GM19193 (cell line): ENCODE data around the gene COX14.

Experiments
- POLR2A ChIP-seq: IDR thresholded peaks from 4 replicates; pipeline ENCODE4 v1.6.1; 2011; ENCODE audit not compliant: insufficient read depth, insufficient read length; ENCODE audit errors: extremely low read depth

Gene COX14

GRCh38 chr12:50111693-50112455, at the start of gene COX14:
Gene COX14 (plus strand): TSS chr12:50112236. CDS start chr12:50120044, 7,808 bp downstream.
- peak; percentile 98 for TF ChIP-seq POLR2A

- TF ChIP-seq POLR2A: no peak
These were observed 49.1 kb upstream of the COX14 start for GRCh38 chr12:50062728-50063460.

DNA sequence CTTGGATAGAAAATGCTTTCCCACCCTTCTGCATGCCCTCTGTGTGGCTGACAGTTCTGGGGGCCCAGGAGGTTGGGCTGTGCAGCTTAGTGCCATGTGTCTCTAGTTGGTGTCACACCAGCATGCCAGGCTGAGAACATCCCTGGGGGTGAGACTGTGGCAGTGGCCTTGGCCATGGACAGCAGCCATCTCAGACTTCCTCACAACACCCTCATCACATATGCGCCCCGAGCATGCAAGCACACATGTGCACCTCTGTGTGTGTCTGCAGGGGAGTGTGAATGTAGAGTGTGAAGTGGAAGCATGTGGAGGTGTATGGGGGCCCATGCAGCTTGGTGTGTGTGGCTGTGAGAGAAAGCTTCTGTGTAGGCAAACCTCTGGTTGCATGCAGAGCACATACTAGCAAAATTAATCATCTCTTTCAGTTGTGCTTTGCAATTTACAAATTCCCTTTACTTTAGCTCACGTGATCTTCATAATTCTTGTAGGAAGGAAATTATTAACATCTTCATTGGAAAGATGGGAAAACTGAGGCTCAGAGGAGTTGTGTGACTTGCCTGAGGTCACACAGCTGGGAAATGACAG, 46.2 kb upstream of the COX14 start:
- TF ChIP-seq POLR2A: no peak

DNA sequence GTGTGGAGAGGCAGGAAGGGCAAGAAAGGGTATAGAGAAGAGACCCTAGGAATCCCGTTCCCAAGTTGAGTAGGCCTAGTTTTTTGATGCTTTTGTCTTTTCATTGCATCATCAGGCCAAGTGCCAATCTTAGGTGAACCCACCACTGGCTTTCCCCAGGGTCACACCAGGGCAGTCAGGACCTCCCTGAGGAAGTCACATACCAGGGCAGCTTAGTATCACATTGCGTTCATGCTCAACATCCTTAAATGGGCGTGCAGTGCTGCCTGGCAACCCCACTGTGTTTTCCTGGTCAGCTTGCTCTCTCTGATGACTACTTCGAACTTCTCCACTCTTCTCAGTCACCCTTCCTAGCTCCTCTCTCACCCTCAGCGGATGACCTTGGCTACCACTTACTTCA, 45.6 kb upstream of the COX14 start:
- TF ChIP-seq POLR2A: no peak

DNA sequence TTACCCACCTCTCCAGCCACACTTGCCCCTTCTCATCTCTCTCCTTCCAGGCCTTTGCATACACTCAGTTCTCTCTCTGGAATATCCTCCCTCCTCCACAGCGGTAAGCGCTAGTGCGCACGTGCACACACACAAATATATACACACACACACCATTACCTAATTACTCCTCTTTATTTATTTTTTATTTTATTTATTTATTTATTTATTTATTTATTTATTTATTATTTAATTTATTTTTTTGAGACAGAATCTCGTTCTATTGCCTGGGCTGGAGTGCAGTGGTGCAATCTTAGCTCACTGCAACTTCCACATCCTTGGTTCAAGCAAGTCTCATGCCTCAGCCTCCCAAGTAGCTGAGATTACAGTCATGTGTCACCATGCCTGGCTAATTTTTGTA, 43.0 kb upstream of the COX14 start:
- no peak for TF ChIP-seq POLR2A

DNA sequence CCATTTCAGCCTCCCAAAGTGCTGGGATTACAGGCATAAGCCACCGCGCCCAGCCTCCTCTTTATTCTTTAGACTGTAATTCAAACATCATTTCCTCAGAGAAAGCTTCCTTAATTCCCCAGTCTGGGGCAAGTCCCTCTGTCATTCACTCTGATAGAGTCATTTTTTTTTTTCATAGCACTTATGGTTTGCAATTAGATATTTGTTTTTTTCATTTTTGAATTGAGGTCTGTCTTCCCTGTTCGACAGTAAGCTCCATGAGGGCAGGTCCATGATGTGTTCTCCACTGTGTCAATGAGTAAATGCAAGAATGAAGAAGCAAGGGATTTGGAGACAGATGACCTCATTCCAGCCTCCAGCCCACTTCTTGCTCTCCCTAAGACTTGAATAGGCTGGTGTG, 42.5 kb upstream of the COX14 start:
- TF ChIP-seq POLR2A: no peak

DNA sequence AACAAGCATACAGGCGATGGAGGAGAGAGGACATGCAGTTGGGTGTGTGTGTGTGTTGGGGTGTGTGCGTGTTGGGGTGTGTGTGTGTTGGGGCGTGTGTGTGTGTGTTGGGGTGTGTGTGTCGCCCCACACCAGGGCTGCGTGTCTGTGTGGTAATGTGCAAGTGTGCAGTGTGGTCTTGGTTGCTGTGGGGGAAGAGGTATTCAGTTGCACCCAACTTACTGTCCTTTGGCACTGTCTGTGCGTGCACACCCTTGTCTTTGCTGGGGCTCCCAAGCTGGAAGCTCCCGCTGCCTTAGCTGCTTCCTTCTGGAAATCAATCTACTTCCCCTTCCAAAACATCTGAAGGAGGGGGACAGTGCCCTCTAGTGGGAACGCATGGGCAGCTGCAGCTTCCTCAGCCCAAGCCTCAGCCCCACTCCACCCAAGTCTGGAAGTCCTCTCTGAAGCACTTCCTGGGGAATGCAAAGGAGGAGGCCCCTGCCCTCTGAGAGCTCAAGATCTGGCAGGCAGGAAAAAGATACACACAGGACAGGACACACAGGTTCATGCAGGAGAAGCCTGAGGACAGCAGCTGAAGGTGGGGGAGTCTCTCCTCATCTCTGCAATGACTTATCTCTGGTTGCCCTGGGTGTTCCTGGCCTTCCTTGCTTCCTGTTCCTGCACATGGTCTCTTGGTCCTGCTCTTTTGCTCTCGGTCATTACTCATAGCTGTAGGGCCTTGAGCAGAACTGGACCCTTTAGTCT, 41.5 kb upstream of the COX14 start:
- TF ChIP-seq POLR2A: no peak

GRCh38 chr12:50072198-50072907, 39.7 kb upstream of the COX14 start:
- no peak for TF ChIP-seq POLR2A

GRCh38 chr12:50073206-50073605, 38.8 kb upstream of the COX14 start:
- TF ChIP-seq POLR2A: no peak

DNA sequence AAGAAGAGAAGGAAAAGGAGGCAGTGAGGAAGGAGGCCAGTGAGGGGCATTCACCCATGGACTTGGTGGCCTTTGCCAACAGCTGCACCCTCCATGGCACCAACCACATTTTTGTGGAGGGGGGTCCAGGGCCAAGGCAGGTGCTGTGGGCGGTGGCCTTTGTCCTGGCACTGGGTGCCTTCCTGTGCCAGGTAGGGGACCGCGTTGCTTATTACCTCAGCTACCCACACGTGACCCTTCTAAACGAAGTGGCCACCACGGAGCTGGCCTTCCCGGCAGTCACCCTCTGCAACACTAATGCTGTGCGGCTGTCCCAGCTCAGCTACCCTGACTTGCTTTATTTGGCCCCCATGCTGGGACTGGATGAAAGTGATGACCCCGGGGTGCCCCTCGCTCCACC, 38.3 kb upstream of the COX14 start:
- TF ChIP-seq POLR2A: no peak

- no peak for TF ChIP-seq POLR2A
These were observed 36.9 kb upstream of the COX14 start for GRCh38 chr12:50074936-50075807.

- no peak for TF ChIP-seq POLR2A
These were observed 36.2 kb upstream of the COX14 start for GRCh38 chr12:50075808-50076170.

DNA sequence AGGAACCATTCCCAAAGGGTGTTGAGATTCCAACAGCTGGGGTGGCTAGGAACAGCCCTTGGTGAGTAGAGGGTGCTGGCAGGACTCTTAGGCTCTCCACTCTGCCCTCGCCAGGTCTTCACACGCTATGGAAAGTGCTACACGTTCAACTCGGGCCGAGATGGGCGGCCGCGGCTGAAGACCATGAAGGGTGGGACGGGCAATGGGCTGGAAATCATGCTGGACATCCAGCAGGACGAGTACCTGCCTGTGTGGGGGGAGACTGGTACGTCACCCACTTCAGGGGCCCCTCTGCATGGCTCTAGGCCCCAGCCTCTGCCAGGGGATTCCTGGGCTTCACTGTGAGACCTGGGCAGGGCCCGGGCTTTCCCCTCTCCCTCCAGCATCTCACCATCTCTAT, 34.9 kb upstream of the COX14 start:
- TF ChIP-seq POLR2A: no peak

DNA sequence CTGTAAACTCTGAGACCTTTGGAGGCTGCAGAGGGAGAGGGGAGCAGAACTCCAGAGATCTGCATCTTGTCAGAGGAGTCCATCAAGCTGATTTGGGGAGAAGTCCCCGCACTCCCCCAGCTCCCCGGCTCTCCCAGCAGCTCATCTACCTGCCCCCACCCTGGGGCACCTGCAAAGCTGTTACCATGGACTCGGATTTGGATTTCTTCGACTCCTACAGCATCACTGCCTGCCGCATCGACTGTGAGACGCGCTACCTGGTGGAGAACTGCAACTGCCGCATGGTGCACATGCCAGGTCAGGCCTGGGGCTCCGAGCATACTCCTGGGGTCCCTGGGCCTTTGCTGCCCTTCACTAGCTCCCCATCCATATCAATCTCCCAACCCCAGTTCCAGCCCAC, 33.8 kb upstream of the COX14 start:
- no peak for TF ChIP-seq POLR2A

GRCh38 chr12:50079771-50080170, 32.3 kb upstream of the COX14 start:
- no peak for TF ChIP-seq POLR2A
